B cell (primary cell): ENCODE results near the gene PTPRE. TPM values are rescaled to one million over a fixed set of nuclear protein-coding genes. Genes with fewer than 3 reads are reported as not detected.

Experiments
- ATAC-seq: fragments of 200-7000 bp; cut with Tn5 transposase; one replicate; pipeline ENCODE4 v1.10.0; 2021; ENCODE audit warnings: low read depth, mild to moderate bottlenecking, moderate number of reproducible peaks, moderate library complexity
- CTCF ChIA-PET: fragments of 350-600 bp; sonication (Branson Sonifier 250); formaldehyde crosslinking; loops from one replicate; lab custom pipeline; 2021; ENCODE audit warnings: antibody characterized with exemption, inconsistent platforms; lab: Charles Lee
- POLR2A ChIA-PET: fragments of 350-600 bp; sonication (Branson Sonifier 250); formaldehyde crosslinking; loops from one replicate; lab custom pipeline; 2021; ENCODE audit warnings: antibody characterized with exemption; lab: Charles Lee
- DNase-seq: peaks from one replicate; pipeline ENCODE4 v3.0.0; 2013
- H2AFZ ChIP-seq: 2 replicates; pipeline ENCODE4 v1.6.1; 2012; ENCODE audit warnings: mild to moderate bottlenecking, low read depth, low read length; ENCODE audit not compliant: insufficient read depth, poor library complexity, severe bottlenecking
- H3K27ac ChIP-seq, 2 donors: 1 replicate in 1 of 2; 2 replicates in 1 of 2; pipeline ENCODE4 v1.5.1; 2012 to 2013; ENCODE audit warnings: low read length in 2 of 2, mild to moderate bottlenecking in 2 of 2, moderate library complexity in 1 of 2
- H3K27me3 ChIP-seq, 4 experiments: fragments of 200-600 bp in 1 of 4; sonication (generic) in 1 of 4; replicated peaks in 1 of 4; 1 replicate in 2 of 4; 2 replicates in 2 of 4; pipeline versions ENCODE4 v1.6.1 to v1.7.0; 2013 to 2016; ENCODE audit warnings: low read length in 3 of 4, mild to moderate bottlenecking in 2 of 4, mixed read lengths in 1 of 4, moderate library complexity in 1 of 4; ENCODE audit not compliant: insufficient read depth in 4 of 4, control insufficient read depth in 3 of 4; ENCODE audit errors: control extremely low read depth in 1 of 4
- H3K36me3 ChIP-seq, 2 experiments: replicated peaks in 1 of 2; 1 replicate in 1 of 2; 2 replicates in 1 of 2; pipeline versions ENCODE4 v1.6.1 to v1.7.1; 2013; ENCODE audit warnings: low read length in 1 of 2; ENCODE audit not compliant: insufficient read depth in 2 of 2, control insufficient read depth in 1 of 2; ENCODE audit errors: control extremely low read depth in 1 of 2, extremely low read depth in 1 of 2
- H3K4me1 ChIP-seq, 2 donors: fragments of 200-600 bp in 1 of 2; sonication (generic) in 1 of 2; 1 replicate in 1 of 2; 2 replicates in 1 of 2; pipeline versions ENCODE4 v1.5.1 to v1.6.1; 2013 to 2017; ENCODE audit warnings: low read length in 2 of 2; ENCODE audit not compliant: control insufficient read depth in 2 of 2, insufficient read depth in 2 of 2
- H3K4me2 ChIP-seq: replicated peaks from 2 replicates; pipeline ENCODE3; 2012; ENCODE audit warnings: mild to moderate bottlenecking, low read depth, low read length; ENCODE audit not compliant: poor library complexity, severe bottlenecking
- H3K4me3 ChIP-seq, 5 experiments: fragments of 200-600 bp in 1 of 5; sonication (generic) in 1 of 5; 1 replicate in 3 of 5; 2 replicates in 2 of 5; pipeline versions ENCODE4 v1.5.1 to v1.7.0; 2011 to 2016; ENCODE audit warnings: low read length in 4 of 5, mild to moderate bottlenecking in 4 of 5, low read depth in 2 of 5, control low read depth in 1 of 5, moderate library complexity in 1 of 5; ENCODE audit not compliant: insufficient read depth in 1 of 5; ENCODE audit errors: control extremely low read depth in 1 of 5, extremely low read depth in 1 of 5
- H3K79me2 ChIP-seq: fragments of 200-600 bp; sonication (generic); one replicate; pipeline ENCODE4 v1.6.0; 2016; ENCODE audit warnings: low read length; ENCODE audit not compliant: control insufficient read depth, insufficient read depth
- H3K9ac ChIP-seq: fragments of 200-600 bp; sonication (generic); 2 replicates; pipeline ENCODE4 v1.6.1; 2017; ENCODE audit warnings: mild to moderate bottlenecking, low read length, moderate library complexity
- H3K9me3 ChIP-seq, 3 donors: one replicate each; pipeline versions ENCODE4 v1.6.1 to v1.7.1; 2013; ENCODE audit warnings: low read length in 2 of 3; ENCODE audit not compliant: control insufficient read depth in 2 of 3, insufficient read depth in 1 of 3; ENCODE audit errors: control extremely low read depth in 1 of 3
- H4K20me1 ChIP-seq: 2 replicates; pipeline ENCODE4 v1.6.0; 2012; ENCODE audit warnings: mild to moderate bottlenecking, low read length; ENCODE audit not compliant: insufficient read depth, control insufficient read depth, poor library complexity, severe bottlenecking
- H3K27ac Mint-ChIP-seq: one replicate; pipeline ENCODE4 v1.8.0; 2021; ENCODE audit warnings: mixed read lengths
- H3K27me3 Mint-ChIP-seq: one replicate; pipeline ENCODE4 v1.8.0; 2021; ENCODE audit warnings: mixed read lengths
- H3K4me1 Mint-ChIP-seq: one replicate; pipeline ENCODE4 v1.8.0; 2021; ENCODE audit warnings: mixed read lengths
- H3K4me3 Mint-ChIP-seq: one replicate; pipeline ENCODE4 v1.8.0; 2021; ENCODE audit warnings: mixed read lengths
- H3K9me3 Mint-ChIP-seq: one replicate; pipeline ENCODE4 v1.8.0; 2022; ENCODE audit warnings: mixed read lengths; ENCODE audit not compliant: insufficient read depth
- EZH2 ChIP-seq: IDR thresholded peaks from 2 replicates; pipeline ENCODE4 v1.6.1; 2012; ENCODE audit warnings: borderline replicate concordance, low read depth, mild to moderate bottlenecking, moderate library complexity, low read length; ENCODE audit not compliant: insufficient read depth, poor library complexity, severe bottlenecking
- WGBS: methylation state at CpG from one replicate; pipeline ENCODE4 v1.1.5; 2013; ENCODE audit warnings: missing lambda C conversion rate; ENCODE audit not compliant: insufficient coverage; 5-methylcytosine and 5-hydroxymethylcytosine counted together
- intact Hi-C: fragments of 100-400 bp; cut with micrococcal nuclease; formaldehyde crosslinking; loops from one replicate; pipeline ENCODE4 v1.10.0; 2022
- polyA plus RNA-seq: library from polyadenylated mRNA; depleted of rRNA; stranded (reverse); fragments of >200 nt; gene quantifications from 2 replicates; pipeline ENCODE4 v1.2.3, GENCODE V29; 2012
- total RNA-seq, 2 donors: library from RNA; stranded (reverse); fragments of 120-200 nt in 1 of 2; gene quantifications; 1 replicate in 1 of 2; 2 replicates in 1 of 2; pipeline versions ENCODE4 v1.2.3 to v1.2.4, GENCODE V29; 2013 to 2022
- TF ChIP-seq, protein P1 (sequence below): fragments of 200-600 bp; IDR thresholded peaks from one replicate; pipeline ENCODE4 v1.8.0; 2022; ENCODE audit warnings: antibody characterized with exemption, mild to moderate bottlenecking

PTPRE gene
- total and polyA plus RNA-seq, 2 donors (not counting 1 experiment from before 2014, with no cell fraction given): 6.6 to 32.7 TPM

DNA sequence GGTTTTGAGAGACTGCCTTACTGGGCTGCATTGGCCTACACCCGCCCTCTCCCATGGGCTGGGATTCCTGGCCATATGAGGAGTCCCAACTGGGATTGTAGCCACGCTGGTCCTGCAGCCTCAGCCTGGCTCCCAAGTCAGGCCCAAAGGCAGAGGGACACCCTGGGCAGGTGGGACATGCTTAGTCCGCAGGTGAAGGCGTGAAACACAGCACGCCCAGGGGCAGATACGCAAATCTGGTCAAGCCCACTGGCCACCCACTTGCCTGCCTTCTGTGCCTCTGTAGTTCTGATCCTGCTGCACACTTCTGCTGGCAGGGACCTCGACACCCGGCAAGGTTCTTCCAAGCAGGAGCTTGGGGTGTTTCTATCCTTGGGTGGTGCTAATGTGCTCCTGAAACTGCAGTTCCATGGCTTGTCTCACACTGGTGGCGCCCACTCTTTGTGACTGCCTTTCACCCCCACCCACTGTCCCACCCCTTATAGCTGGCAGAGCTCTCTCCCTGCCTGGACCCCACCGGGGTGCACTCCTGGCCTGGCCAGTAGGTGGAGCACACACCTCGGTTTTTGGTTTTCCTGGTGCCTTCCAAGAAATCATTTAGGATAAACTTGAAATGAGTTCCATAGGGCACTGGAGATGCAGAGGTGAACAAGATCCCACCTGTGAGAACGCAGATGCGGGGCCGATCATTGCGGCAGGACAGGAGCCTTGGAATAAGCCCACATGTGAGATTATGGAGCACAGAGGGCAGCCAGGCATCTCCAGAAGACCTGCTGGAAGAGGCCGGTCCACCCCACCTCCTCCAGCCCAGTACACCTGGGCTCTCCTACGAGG lies 171.4 kb downstream of the PTPRE start:
- H3K9me3 Mint-ChIP-seq: no peaks in the 10 kb centered on the region
- Histone ChIP-seq H3K79me2 (no peaks in the 10 kb centered on the region), H3K4me3 (no peak overlapping the region), H3K4me2 (no peak overlapping the region), H3K4me1 (no peaks in the 10 kb centered on the region), H3K9me3 (no peaks in the 10 kb centered on the region), H3K27me3 (no peaks in the 10 kb centered on the region), H4K20me1 (no peaks in the 10 kb centered on the region), H3K9ac (no peak overlapping the region), H3K27ac (no peak overlapping the region), H2AFZ (no peak overlapping the region), H3K36me3 (peaks cover 14 to 46% of the 10 kb centered on the region in 2 experiments)
- WGBS: 82% methylated on average over 14 of the region's 17 CpGs
- no peaks in the 10 kb centered on the region for H3K4me1 Mint-ChIP-seq
- H3K27me3 Mint-ChIP-seq: no peaks in the 10 kb centered on the region
- TF ChIP-seq EZH2: no peak
- TF ChIP-seq, protein P1, sequence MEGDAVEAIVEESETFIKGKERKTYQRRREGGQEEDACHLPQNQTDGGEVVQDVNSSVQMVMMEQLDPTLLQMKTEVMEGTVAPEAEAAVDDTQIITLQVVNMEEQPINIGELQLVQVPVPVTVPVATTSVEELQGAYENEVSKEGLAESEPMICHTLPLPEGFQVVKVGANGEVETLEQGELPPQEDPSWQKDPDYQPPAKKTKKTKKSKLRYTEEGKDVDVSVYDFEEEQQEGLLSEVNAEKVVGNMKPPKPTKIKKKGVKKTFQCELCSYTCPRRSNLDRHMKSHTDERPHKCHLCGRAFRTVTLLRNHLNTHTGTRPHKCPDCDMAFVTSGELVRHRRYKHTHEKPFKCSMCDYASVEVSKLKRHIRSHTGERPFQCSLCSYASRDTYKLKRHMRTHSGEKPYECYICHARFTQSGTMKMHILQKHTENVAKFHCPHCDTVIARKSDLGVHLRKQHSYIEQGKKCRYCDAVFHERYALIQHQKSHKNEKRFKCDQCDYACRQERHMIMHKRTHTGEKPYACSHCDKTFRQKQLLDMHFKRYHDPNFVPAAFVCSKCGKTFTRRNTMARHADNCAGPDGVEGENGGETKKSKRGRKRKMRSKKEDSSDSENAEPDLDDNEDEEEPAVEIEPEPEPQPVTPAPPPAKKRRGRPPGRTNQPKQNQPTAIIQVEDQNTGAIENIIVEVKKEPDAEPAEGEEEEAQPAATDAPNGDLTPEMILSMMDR: peak; percentile 73
- DNase-seq (peak; percentile 50), ATAC-seq (no peak)
- H3K4me3 Mint-ChIP-seq: no peak overlapping the region
- intact Hi-C loops: loop anchor here (1.0 kb wide), 1 partner anchor 72 kb away; no protein-coding TSS in a partner anchor
- H3K27ac Mint-ChIP-seq: no peak overlapping the region
- ChIA-PET CTCF (interaction anchor here (0.6 to 1.4 kb wide), 15 partner anchors 9 to 133 kb away, joined by 3 to 15 read pairs (median 5); no protein-coding TSS in a partner anchor), POLR2A (no interaction called here)

GRCh38 chr10:128080231-128080630 lies 173.3 kb downstream of the PTPRE start:
- WGBS: 98% methylated on average over 13 of the region's 13 CpGs
- no peaks in the 10 kb centered on the region for H3K79me2 ChIP-seq
- H3K27me3 ChIP-seq: no peaks in the 10 kb centered on the region
- no peak overlapping the region for H3K4me2 ChIP-seq
- no peak for TF ChIP-seq EZH2
- TF ChIP-seq, protein P1: no peak
- Mint-ChIP-seq H3K4me1 (no peaks in the 10 kb centered on the region), H3K4me3 (no peak overlapping the region), H3K9me3 (no peaks in the 10 kb centered on the region), H3K27me3 (no peaks in the 10 kb centered on the region), H3K27ac (no peak overlapping the region)
- no peaks in the 10 kb centered on the region for H3K4me1 ChIP-seq
- no peak for ATAC-seq
- ChIA-PET CTCF (interaction anchor here (0.7 to 3.0 kb wide), 8 partner anchors 11 to 174 kb away, joined by 3 to 11 read pairs (median 4); partner anchors contain the start of gene PTPRE), POLR2A (interaction anchor here (1.1 kb wide), 1 partner anchor 32 kb away, joined by 3 read pairs; no protein-coding TSS in a partner anchor)
- DNase-seq: no peak
- no peak overlapping the region for H2AFZ ChIP-seq
- no peaks in the 10 kb centered on the region for H3K9me3 ChIP-seq
- no peak overlapping the region for H3K9ac ChIP-seq
- no peaks in the 10 kb centered on the region for H4K20me1 ChIP-seq
- intact Hi-C loops: no loop called here
- peaks cover 3 to 36% of the 10 kb centered on the region in 2 experiments for H3K36me3 ChIP-seq
- H3K27ac ChIP-seq: no peak overlapping the region
- no peak overlapping the region for H3K4me3 ChIP-seq
